SK-N-MC (cell line): ENCODE data around the gene CDH23.

Experiments
- EZH2 ChIP-seq: fragments of 200-600 bp; sonication (generic); IDR thresholded peaks from one replicate; pipeline ENCODE4 v1.6.1; 2017; ENCODE audit warnings: antibody characterized with exemption
- FOXP2 ChIP-seq: optimal IDR thresholded peaks from 2 replicates; pipeline ENCODE3; 2011; ENCODE audit warnings: mild to moderate bottlenecking, moderate library complexity; ENCODE audit not compliant: insufficient read depth; ENCODE audit errors: extremely low read length, control extremely low read depth
- POLR2AphosphoS5 ChIP-seq: IDR thresholded peaks from 2 replicates; pipeline ENCODE4 v1.6.1; 2012; ENCODE audit warnings: mild to moderate bottlenecking, low read depth, low read length, borderline replicate concordance

GRCh38 chr10:71638822-71639719, 242.4 kb downstream of the CDH23 start:
- TF ChIP-seq EZH2 = no peak
- no peak for TF ChIP-seq POLR2AphosphoS5
- TF ChIP-seq FOXP2 = no peak
